Measurements from ENCODE around the gene ARMH2.

ARMH2 gene

DNA sequence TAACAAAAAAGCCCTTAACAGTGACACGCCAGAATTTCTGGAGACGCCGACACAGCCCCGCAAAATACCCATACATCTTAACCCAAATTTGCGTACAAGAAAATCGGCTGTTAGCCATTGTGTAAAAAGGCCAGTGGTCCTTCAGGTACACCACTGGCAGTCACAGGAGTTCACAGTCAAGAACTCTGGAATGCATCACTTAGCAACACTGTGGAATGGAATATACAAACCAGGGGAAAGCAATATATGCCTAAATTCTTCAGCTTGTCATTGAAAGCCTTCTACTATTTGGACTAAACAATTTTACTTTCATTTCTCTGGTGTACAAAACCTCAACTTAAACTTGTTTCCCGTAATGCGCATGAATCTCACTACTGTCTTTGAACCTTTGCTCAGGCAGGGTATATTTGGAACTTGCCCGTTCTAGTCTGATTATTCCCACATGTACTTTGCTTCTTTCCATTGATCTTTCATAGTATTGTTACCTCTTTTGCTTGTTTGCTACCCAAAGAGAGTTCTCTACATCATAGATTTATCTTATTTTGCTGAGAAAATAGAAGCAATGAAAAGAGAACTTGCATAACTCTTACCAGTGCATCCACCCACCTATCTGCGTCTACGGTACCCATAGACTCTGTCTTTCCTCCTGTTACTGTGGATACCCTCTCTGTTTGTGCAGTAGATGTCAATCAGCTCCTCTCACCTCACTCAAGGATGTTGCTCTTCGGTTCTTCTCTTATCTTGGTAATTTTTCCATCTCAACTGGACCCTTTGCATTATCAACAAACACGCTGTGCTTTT is at the start of gene ARMH2:
Gene ARMH2 (minus strand): TSS at position 178 of the 801 bp plus-strand sequence. CDS start 60 bp downstream, at position 118.
- no peak for DNase-seq

GRCh38 chr6:24848461-24848860 is 49.7 kb upstream of the ARMH2 start:
- DNase-seq, result no peak

DNA sequence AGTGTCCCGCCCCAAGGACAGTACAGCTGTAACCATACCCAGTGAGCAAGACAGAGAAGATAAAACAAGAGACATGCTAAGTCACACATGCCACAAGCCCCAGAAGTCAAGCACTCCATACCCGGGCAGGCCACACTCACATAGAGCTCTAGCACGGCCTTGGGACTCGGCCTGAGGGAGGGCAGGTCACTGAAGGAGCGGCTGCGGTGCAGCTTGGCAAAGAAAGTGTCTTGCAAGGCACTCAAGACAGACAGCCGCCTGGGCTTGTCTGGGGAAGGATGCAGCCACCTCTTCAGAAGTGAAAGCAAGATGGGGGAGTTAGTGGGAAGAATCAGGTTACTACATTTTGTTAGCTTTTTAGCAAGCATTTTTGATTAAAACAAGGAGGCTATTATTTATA is 48.7 kb upstream of the ARMH2 start:
- DNase-seq, result no peak

DNA sequence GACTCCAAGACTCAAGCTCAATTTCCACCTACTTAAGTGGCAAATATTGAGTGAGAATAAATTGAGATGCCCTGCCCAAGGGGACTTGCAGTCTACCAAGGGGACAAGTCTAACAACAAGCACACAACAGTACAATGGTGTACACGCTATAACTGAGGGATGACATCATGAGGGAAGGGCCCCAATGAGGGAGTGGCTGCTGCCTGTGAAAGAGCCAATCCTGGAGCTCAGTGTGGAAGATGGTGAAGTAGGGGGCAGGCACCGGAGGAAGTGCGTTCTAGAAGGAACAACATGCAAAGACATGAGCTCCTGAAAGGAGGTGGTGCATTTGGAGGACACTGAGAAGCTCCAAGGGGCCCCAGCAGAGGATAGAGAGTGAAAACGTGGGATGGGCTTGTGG is 46.9 kb upstream of the ARMH2 start:
- DNase-seq, result no peak

DNA sequence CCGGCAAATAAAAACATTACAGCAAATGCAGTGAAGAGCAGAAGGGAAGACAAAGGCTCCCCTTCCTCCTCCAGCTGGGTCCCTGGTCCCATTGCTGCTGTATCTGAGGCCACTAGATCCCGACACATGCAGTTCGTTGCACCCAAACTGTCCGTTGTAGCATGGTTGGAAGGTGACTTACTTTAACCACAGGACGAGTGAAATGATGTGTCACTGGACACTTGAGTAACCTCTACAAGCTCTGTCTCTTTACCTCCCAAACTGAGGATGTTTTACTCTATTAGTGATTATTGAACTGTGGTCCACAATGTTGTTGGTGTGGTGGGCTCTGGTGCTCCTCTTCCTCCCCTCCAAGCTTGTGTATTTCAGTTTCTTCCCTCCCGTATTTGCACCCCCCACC is 46.2 kb upstream of the ARMH2 start:
- DNase-seq, result no peak

DNA sequence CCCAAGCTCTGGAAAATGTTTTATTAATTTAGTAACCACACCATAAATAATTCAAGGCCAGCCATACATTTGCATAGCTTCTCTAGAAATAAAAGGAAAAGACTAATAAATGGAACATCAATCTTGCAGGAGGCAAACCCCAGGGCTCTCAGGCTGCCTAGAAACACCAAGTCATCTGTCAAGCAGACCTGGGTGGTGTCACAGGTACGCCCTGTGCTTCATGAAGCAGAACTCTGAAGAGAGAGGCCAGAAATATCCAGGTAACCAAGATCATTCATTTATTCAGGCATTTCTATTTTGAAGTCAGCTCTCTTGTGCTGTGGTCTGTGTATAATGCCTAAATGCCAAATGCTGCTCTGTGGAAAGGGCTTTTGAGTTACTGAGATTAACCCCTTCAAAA is 45.3 kb upstream of the ARMH2 start:
- no peak for DNase-seq

- no peak for DNase-seq
Observed at GRCh38 chr6:24840187-24840586, 41.5 kb upstream of the ARMH2 start.

DNA sequence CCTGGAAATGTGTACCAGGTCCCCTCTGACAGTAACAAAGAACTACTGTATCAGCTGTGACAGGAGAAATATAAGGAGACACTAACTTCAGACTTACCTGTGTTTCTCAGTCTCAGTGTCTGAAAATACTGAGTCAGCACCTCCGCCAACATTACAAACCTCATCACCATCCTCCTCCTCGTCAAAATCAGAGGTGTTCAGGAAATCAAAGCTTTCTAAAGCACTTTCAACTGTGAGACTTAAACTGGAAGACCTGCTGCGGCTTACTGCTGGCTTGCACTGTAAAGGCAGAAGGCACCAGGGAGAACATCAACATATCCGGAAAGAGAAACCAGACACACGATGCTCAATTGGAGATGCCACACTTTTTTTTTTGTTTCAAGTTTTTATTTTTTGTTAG is 40.3 kb upstream of the ARMH2 start:
- no peak for DNase-seq

DNA sequence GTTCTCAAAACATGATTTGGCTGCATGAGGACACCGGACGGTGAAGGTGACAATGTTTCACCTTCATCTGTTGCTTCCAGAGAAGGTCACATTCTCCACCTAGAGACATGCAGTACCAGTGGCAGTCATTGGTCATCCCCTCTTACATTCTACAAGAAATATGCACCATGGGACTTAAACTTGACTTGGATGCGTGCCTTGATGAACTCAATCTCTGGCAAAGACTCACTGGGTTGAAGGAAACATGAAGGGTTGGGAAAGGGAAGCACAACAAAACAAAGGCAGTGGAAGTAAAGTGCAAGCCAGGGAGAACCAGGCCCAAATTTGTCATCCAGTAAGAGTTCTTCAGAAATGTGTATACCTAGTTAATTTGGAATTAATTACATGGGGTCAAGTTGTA is 39.4 kb upstream of the ARMH2 start:
- no peak for DNase-seq

- no peak for DNase-seq
Observed at GRCh38 chr6:24836109-24836508, 37.4 kb upstream of the ARMH2 start.

- no peak for DNase-seq
Observed at GRCh38 chr6:24833711-24834386, 35.1 kb upstream of the ARMH2 start.

- DNase-seq, result no peak
Observed at GRCh38 chr6:24832794-24833193, 34.1 kb upstream of the ARMH2 start.

DNA sequence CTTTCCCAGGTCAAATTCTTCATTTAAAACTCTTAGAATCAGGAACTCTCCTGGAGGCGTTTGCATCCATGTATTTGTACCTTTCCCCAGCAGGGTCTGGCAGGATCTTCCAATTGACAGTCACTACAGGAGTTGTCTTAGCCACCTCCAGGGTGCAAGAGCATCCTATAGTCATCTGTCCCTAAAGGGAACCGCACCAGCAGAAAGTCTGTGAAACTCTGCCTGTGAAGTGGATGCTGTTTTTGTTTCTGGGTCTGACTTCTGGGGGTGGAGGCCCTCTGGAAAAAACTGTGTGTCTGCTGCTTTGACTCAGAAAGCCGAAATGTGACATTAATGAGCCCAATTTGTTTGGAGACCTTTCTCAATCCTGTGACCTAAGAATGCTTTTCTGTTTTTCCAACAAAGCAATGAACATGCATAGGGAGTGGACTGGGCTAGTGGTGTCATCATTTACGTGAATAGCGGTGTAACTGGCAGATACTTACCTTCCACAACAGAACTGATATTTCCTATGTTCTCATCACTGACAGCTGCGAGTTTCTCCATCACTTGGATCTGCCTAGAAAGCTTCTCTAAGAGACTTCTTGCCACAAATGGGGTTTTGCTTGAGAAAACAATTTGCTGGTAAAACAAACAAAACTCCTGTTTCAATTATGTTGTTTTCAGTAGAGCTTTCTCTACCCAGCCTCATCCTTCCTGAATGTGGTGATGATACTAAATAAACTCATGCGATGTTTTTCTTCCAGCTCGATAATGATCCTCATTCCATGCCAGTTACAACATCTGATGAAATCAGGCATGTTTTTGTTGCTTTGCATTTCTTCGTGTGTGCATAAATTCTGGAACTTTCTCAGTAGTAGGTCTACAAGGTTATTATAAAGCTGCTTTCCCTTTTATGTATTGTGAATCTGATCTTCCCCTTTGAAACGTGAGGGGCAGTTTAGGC is 33.3 kb upstream of the ARMH2 start:
- DNase-seq, result no peak

- no peak for DNase-seq
Observed at GRCh38 chr6:24829657-24830056, 30.9 kb upstream of the ARMH2 start.

DNA sequence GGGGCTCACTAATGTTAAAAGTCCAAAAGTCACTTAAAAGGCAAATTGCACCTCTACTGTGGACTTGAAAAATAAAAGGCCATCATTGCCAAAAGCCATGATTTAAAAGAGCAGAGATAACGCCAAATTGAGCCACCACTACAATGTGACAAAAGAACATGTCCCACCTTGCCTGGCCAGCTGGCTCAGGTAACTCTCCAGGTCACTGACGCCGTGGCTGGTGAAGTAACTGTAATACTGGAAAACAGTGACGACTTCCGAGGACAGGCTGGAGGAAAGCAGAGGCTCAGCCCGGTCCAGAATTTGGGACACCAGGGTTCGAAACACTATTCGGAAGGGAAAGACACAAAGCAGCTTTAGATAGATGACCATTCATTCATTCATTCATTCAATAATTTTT is 29.3 kb upstream of the ARMH2 start:
- no peak for DNase-seq

- no peak for DNase-seq
Observed at GRCh38 chr6:24827162-24827561, 28.4 kb upstream of the ARMH2 start.

DNA sequence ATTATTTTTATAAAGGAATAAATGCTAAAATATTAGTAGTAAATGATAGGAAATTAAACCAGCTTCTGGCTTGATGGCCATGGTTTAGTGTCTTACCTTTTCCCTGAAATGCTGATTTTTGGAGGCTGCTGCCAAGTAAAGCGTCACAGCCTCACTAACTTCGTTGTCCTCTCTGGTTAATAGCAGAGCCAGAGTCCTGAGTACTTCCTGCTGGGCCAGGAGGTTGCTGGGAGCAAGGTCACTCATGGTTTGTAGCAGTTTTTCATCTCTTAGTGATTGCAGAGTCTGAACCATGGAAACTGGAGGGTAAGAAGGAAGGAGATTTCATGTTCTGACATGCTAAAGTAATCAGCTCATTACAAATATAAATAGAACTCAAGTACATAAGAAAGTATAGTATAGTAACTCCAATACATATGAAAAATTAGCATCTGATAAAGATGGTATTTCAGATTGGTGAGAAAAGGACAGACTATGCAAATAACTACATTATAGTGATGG is 26.5 kb upstream of the ARMH2 start:
- no peak for DNase-seq

DNA sequence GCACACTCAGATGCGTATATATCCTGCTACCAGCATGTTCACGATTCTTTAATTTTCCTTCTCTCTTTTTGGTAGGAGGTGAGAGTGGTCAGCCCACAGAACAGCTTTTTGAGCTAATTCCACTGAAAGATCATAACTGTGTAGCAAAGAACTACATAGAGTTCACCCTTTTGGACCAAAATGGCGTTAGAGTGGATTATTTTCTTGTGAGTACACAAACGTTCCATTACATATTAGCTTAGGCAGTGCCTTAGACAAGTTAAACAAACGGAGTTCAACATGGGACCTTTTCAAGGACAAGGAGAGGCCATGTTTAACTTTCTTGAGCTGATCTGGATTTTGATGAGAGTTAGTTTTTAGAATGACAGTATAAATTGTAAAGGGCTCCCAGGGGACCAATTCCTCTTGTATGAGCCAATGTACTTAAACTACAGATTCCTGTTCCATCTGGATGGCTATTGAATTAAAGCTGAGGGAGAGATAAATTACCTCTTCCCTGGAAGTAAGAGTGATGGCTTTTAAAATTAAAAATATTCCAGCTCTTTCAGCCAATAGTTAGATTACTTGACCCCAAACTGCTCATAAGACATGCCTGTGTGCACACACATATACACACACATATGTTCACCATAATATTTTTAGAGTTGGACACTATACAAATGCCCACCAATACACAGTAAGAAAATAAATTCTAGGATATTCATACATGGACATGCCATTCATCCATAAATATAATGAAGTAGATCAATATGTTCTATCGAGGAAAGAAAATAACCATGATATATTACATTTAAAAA is 25.6 kb upstream of the ARMH2 start:
- DNase-seq, result no peak

GRCh38 chr6:24823185-24823584 is 24.5 kb upstream of the ARMH2 start:
- DNase-seq, result no peak

GRCh38 chr6:24822696-24823095 is 24.0 kb upstream of the ARMH2 start:
- DNase-seq, result no peak

GRCh38 chr6:24821860-24822444 is 23.2 kb upstream of the ARMH2 start:
- no peak for DNase-seq

GRCh38 chr6:24818346-24818745 is 19.6 kb upstream of the ARMH2 start:
- no peak for DNase-seq

Measured in NCI-H526 treated with DMSO at 0.1 percent for 48 hours (cell line).